A673 (cell line): ENCODE data around the gene DAD1.

ENCODE experiments used
- CTCF ChIP-seq: fragments of 300-800, 200-600 bp; sonication (generic); conservative IDR thresholded peaks from 2 replicates; pipeline ENCODE4 v1.5.1; 2017; ENCODE audit warnings: low read depth, mild to moderate bottlenecking, antibody characterized with exemption, low read length, moderate library complexity, mixed read lengths
- EZH2 ChIP-seq: fragments of 200-600 bp; sonication (generic); IDR thresholded peaks from 2 replicates; pipeline ENCODE4 v1.6.1; 2017; ENCODE audit warnings: borderline replicate concordance, low read depth, mild to moderate bottlenecking, mixed read lengths, antibody characterized with exemption, low read length; ENCODE audit not compliant: poor library complexity, severe bottlenecking

GRCh38 chr14:22515929-22516328, 73.1 kb downstream of the DAD1 start:
- no peak for TF ChIP-seq CTCF
- no peak for TF ChIP-seq EZH2
